HCT116 (cell line): ENCODE data around the gene THUMPD3. TPM values are rescaled to one million over a fixed set of nuclear protein-coding genes. Genes with fewer than 3 reads are reported as not detected.

Source experiments
- ATAC-seq: fragments of 200-7000 bp; cut with Tn5 transposase; 2 replicates; pipeline ENCODE4 v1.9.1; 2020; ENCODE audit warnings: mild to moderate bottlenecking, moderate library complexity
- BruUV-seq: library from RNA; stranded (reverse); fragments of 400-500 nt; replicated peaks from 2 replicates; lab custom pipeline; 2021; lab: Mats Ljungman, UMichigan
- CTCF ChIA-PET: fragments of 300-600 bp; sonication (Branson Sonifier 250); formaldehyde crosslinking; loops from one replicate; lab custom pipeline; 2021; ENCODE audit warnings: antibody characterized with exemption; lab: Charles Lee
- POLR2A ChIA-PET: fragments of 300-600, 350-600 bp; sonication (Branson Sonifier 250); formaldehyde crosslinking; loops from one replicate; lab custom pipeline; 2021; ENCODE audit warnings: antibody characterized with exemption; lab: Charles Lee
- RAD21 ChIA-PET, 2 experiments: fragments of 300-600 bp; sonication (Branson Sonifier 250); formaldehyde crosslinking; loops; one replicate each; lab custom pipeline; 2023; ENCODE audit warnings: low total read pairs in 2 of 2; ENCODE audit not compliant: uncharacterized antibody in 2 of 2, unreplicated experiment in 2 of 2, low non-redundant PET in 1 of 2; lab: Charles Lee
- DNase-seq: peaks from one replicate; pipeline ENCODE4 v3.0.0-alpha.2; 2010; ENCODE audit warnings: low read depth, low spot score
- H2AFZ ChIP-seq: fragments of 200-600 bp; shearing (Covaris generic), sonication (generic); 2 replicates; pipeline ENCODE4 v1.6.1; 2017; ENCODE audit warnings: low read depth, mixed run types, mixed read lengths, antibody characterized with exemption, low read length; ENCODE audit not compliant: poor library complexity, severe bottlenecking
- H3K27ac ChIP-seq: 2 replicates; pipeline ENCODE4 v1.5.1; 2012; ENCODE audit warnings: low read depth, low read length
- H3K27me3 ChIP-seq: fragments of 200-600 bp; sonication (generic); 2 replicates; pipeline ENCODE4 v1.6.1; 2016; ENCODE audit warnings: mixed run types, low read length, mixed read lengths; ENCODE audit not compliant: insufficient read depth
- H3K36me3 ChIP-seq, 2 experiments: fragments of 200-500 bp in 1 of 2; fragments of 200-600 bp in 1 of 2; sonication (Bioruptor generic) in 1 of 2; sonication (generic) in 1 of 2; 2 replicates each; pipeline versions ENCODE4 v1.5.1 to v1.6.1; 2014 to 2016; ENCODE audit warnings: low read length in 2 of 2, inconsistent platforms in 1 of 2, mixed read lengths in 1 of 2, mixed run types in 1 of 2; ENCODE audit not compliant: insufficient read depth in 2 of 2, control insufficient read depth in 1 of 2
- H3K4me1 ChIP-seq, 2 experiments: fragments of 200-600 bp in 1 of 2; sonication (generic) in 1 of 2; 2 replicates each; pipeline versions ENCODE4 v1.5.1 to v1.6.1; 2012 to 2017; ENCODE audit warnings: low read length in 2 of 2, inconsistent platforms in 1 of 2, mild to moderate bottlenecking in 1 of 2, mixed read lengths in 1 of 2, mixed run types in 1 of 2, moderate library complexity in 1 of 2; ENCODE audit not compliant: insufficient read depth in 2 of 2, control insufficient read depth in 1 of 2
- H3K4me2 ChIP-seq: fragments of 200-600 bp; sonication (generic); 2 replicates; pipeline ENCODE4 v1.6.1; 2017; ENCODE audit warnings: mixed run types, low read length, mixed read lengths
- H3K4me3 ChIP-seq, 2 experiments: fragments of 200-600 bp in 1 of 2; sonication (generic) in 1 of 2; replicated peaks in 1 of 2; 2 replicates each; pipeline ENCODE4 v1.5.1; 2011 to 2016; ENCODE audit warnings: low read length in 2 of 2, control low read depth in 1 of 2, low read depth in 1 of 2, mild to moderate bottlenecking in 1 of 2, mixed read lengths in 1 of 2, mixed run types in 1 of 2
- H3K79me2 ChIP-seq: fragments of 200-600 bp; sonication (generic); 2 replicates; pipeline ENCODE4 v1.6.1; 2017; ENCODE audit warnings: mild to moderate bottlenecking, mixed run types, low read length, moderate library complexity, mixed read lengths; ENCODE audit not compliant: insufficient read depth
- H3K9ac ChIP-seq: fragments of 200-600 bp; sonication (generic); 2 replicates; pipeline ENCODE4 v1.6.1; 2016; ENCODE audit warnings: low read length, mixed read lengths
- H3K9me2 ChIP-seq: fragments of 200-600 bp; sonication (generic), shearing (Covaris generic); 2 replicates; pipeline ENCODE4 v1.6.1; 2017; ENCODE audit warnings: mixed run types, mild to moderate bottlenecking, moderate library complexity; ENCODE audit not compliant: insufficient read depth
- H3K9me3 ChIP-seq, 2 experiments: fragments of 200-500 bp in 1 of 2; fragments of 200-600 bp in 1 of 2; sonication (Bioruptor generic) in 1 of 2; sonication (generic) in 1 of 2; 2 replicates each; pipeline ENCODE4 v1.6.1; 2014 to 2017; ENCODE audit warnings: low read length in 2 of 2, mixed read lengths in 2 of 2, inconsistent platforms in 1 of 2, low read depth in 1 of 2, mild to moderate bottlenecking in 1 of 2, mixed run types in 1 of 2, moderate library complexity in 1 of 2; ENCODE audit not compliant: control insufficient read depth in 1 of 2, insufficient read depth in 1 of 2
- H4K20me1 ChIP-seq: fragments of 200-600 bp; sonication (generic), shearing (Covaris generic); 2 replicates; pipeline ENCODE4 v1.6.1; 2017; ENCODE audit warnings: mixed run types, mild to moderate bottlenecking, moderate library complexity; ENCODE audit not compliant: insufficient read depth
- ATF3 ChIP-seq: IDR thresholded peaks from 2 replicates; pipeline ENCODE4 v1.6.1; 2012
- CTCF ChIP-seq, 3 experiments: fragments of 200-600 bp in 1 of 3; sonication (generic) in 1 of 3; IDR thresholded peaks in 2 of 3; conservative IDR thresholded peaks in 1 of 3; 2 replicates each; pipeline ENCODE4 v1.5.1; 2012 to 2017; ENCODE audit warnings: low read depth in 2 of 3, low read length in 2 of 3, antibody characterized with exemption in 1 of 3, borderline replicate concordance in 1 of 3, control low read depth in 1 of 3, mild to moderate bottlenecking in 1 of 3, mixed read lengths in 1 of 3, mixed run types in 1 of 3, moderate library complexity in 1 of 3; ENCODE audit not compliant: insufficient read depth in 1 of 3
- EZH2 ChIP-seq: fragments of 200-600 bp; sonication (generic); IDR thresholded peaks from 2 replicates; pipeline ENCODE4 v1.6.1; 2017; ENCODE audit warnings: antibody characterized with exemption, mixed run types
- EZH2phosphoT487 ChIP-seq: fragments of 200-600 bp; IDR thresholded peaks from 2 replicates; pipeline ENCODE4 v1.6.1; 2018; ENCODE audit warnings: antibody characterized with exemption, borderline replicate concordance
- FOSL1 ChIP-seq: IDR thresholded peaks from 2 replicates; pipeline ENCODE4 v1.6.1; 2012; ENCODE audit warnings: low read depth
- JUND ChIP-seq: IDR thresholded peaks from 2 replicates; pipeline ENCODE4 v1.6.1; 2012
- POLR2A ChIP-seq: IDR thresholded peaks from 2 replicates; pipeline ENCODE4 v1.7.0; 2011; ENCODE audit warnings: borderline replicate concordance; ENCODE audit not compliant: insufficient read depth, insufficient read length; ENCODE audit errors: extremely low read depth
- SP1 ChIP-seq: IDR thresholded peaks from 2 replicates; pipeline ENCODE4 v1.6.1; 2012; ENCODE audit warnings: low read depth
- SRF ChIP-seq: IDR thresholded peaks from 2 replicates; pipeline ENCODE4 v1.6.1; 2012; ENCODE audit warnings: low read depth
- YY1 ChIP-seq: IDR thresholded peaks from 2 replicates; pipeline ENCODE4 v1.6.1; 2011; ENCODE audit warnings: low read length, low read depth, moderate library complexity, mild to moderate bottlenecking; ENCODE audit not compliant: insufficient replicate concordance; ENCODE audit errors: extremely low read depth
- ZFX ChIP-seq: fragments of 450-650 bp; IDR thresholded peaks from 2 replicates; pipeline ENCODE4 v1.6.1; 2017
- ZNF274 ChIP-seq: fragments of 200-500 bp; sonication (Bioruptor generic); IDR thresholded peaks from 2 replicates; pipeline ENCODE4 v1.6.1; 2014; ENCODE audit warnings: mild to moderate bottlenecking, low read depth, low read length, inconsistent platforms
- intact Hi-C: fragments of 100-400 bp; cut with micrococcal nuclease; formaldehyde crosslinking; loops from 2 replicates; pipeline ENCODE4 v1.10.0; 2022
- total RNA-seq: library from RNA; stranded (reverse); gene quantifications from one replicate; pipeline ENCODE4 v1.2.1, GENCODE V29; 2021; ENCODE audit not compliant: unreplicated experiment

The THUMPD3 gene
- total RNA-seq, 1 experiment from 2014 or later = 79.5 TPM

- Histone ChIP-seq H3K9me2 (no peaks in the 10 kb centered on the region), H3K4me1 (peaks cover 40 to 42% of the 10 kb centered on the region in 2 experiments), H3K79me2 (peaks cover 100% of the 10 kb centered on the region), H3K4me3 (no peak overlapping the region), H2AFZ (no peak overlapping the region), H3K4me2 (no peak overlapping the region), H3K9me3 (no peaks in the 10 kb centered on the region), H3K36me3 (no peaks in the 10 kb centered on the region; a peak in 1 of 4 replicates), H3K27ac (no peak overlapping the region), H3K27me3 (no peaks in the 10 kb centered on the region), H3K9ac (no peak overlapping the region), H4K20me1 (peaks cover 78% of the 10 kb centered on the region; the same call in 1 of the 2 replicates)
- no peak for ATAC-seq
- RAD21 ChIA-PET = no interaction called here
- no peak for TF ChIP-seq ZFX
- no peak for TF ChIP-seq JUND
- TF ChIP-seq ZNF274 = no peak
- no peak for TF ChIP-seq YY1
- no peak for TF ChIP-seq FOSL1
- no peak for TF ChIP-seq EZH2phosphoT487
- TF ChIP-seq POLR2A = no peak
- no peak for TF ChIP-seq SP1
- no peak for TF ChIP-seq ATF3
- TF ChIP-seq EZH2 = no peak
- TF ChIP-seq CTCF (IDR thresholded peaks at IDR 0.05 in 2 of 3, conservative IDR thresholded peaks at IDR 0.05 in 1 of 3; ENCODE audit: borderline replicate concordance in 1 of 3, insufficient read depth in 1 of 3, low read depth in 2 of 3, low read length in 2 of 3) = no peak
- TF ChIP-seq SRF = no peak
- CTCF ChIA-PET = no interaction called here
- DNase-seq = no peak
- BruUV-seq = no TSS peak
- POLR2A ChIA-PET = interaction anchor here (1.2 kb wide), 1 partner anchor 11 kb away, joined by 3 read pairs; no protein-coding TSS in a partner anchor
- intact Hi-C loops = no loop called here
Measured at GRCh38 chr3:9405756-9406155, 42.9 kb downstream of the THUMPD3 start.
